B cell (primary cell): ENCODE measurements around the gene ITGB1. TPM values are rescaled to one million over a fixed set of nuclear protein-coding genes. Genes with fewer than 3 reads are reported as not detected.
A peak's percentile ranks its signal among the peaks of the same experiment; 100 is the strongest.

ENCODE experiments used
- ATAC-seq: fragments of 200-7000 bp; cut with Tn5 transposase; one replicate; pipeline ENCODE4 v1.10.0; 2021; ENCODE audit warnings: low read depth, mild to moderate bottlenecking, moderate number of reproducible peaks, moderate library complexity
- CTCF ChIA-PET: fragments of 350-600 bp; sonication (Branson Sonifier 250); formaldehyde crosslinking; loops from one replicate; lab custom pipeline; 2021; ENCODE audit warnings: antibody characterized with exemption, inconsistent platforms; lab: Charles Lee
- POLR2A ChIA-PET: fragments of 350-600 bp; sonication (Branson Sonifier 250); formaldehyde crosslinking; loops from one replicate; lab custom pipeline; 2021; ENCODE audit warnings: antibody characterized with exemption; lab: Charles Lee
- DNase-seq: peaks from one replicate; pipeline ENCODE4 v3.0.0; 2013
- H2AFZ ChIP-seq: 2 replicates; pipeline ENCODE4 v1.6.1; 2012; ENCODE audit warnings: mild to moderate bottlenecking, low read depth, low read length; ENCODE audit not compliant: insufficient read depth, poor library complexity, severe bottlenecking
- H3K27ac ChIP-seq, 2 donors: 1 replicate in 1 of 2; 2 replicates in 1 of 2; pipeline ENCODE4 v1.5.1; 2012 to 2013; ENCODE audit warnings: low read length in 2 of 2, mild to moderate bottlenecking in 2 of 2, moderate library complexity in 1 of 2
- H3K27me3 ChIP-seq, 4 experiments: fragments of 200-600 bp in 1 of 4; sonication (generic) in 1 of 4; replicated peaks in 1 of 4; 1 replicate in 2 of 4; 2 replicates in 2 of 4; pipeline versions ENCODE4 v1.6.1 to v1.7.0; 2013 to 2016; ENCODE audit warnings: low read length in 3 of 4, mild to moderate bottlenecking in 2 of 4, mixed read lengths in 1 of 4, moderate library complexity in 1 of 4; ENCODE audit not compliant: insufficient read depth in 4 of 4, control insufficient read depth in 3 of 4; ENCODE audit errors: control extremely low read depth in 1 of 4
- H3K36me3 ChIP-seq, 2 experiments: replicated peaks in 1 of 2; 1 replicate in 1 of 2; 2 replicates in 1 of 2; pipeline versions ENCODE4 v1.6.1 to v1.7.1; 2013; ENCODE audit warnings: low read length in 1 of 2; ENCODE audit not compliant: insufficient read depth in 2 of 2, control insufficient read depth in 1 of 2; ENCODE audit errors: control extremely low read depth in 1 of 2, extremely low read depth in 1 of 2
- H3K4me1 ChIP-seq, 2 donors: fragments of 200-600 bp in 1 of 2; sonication (generic) in 1 of 2; 1 replicate in 1 of 2; 2 replicates in 1 of 2; pipeline versions ENCODE4 v1.5.1 to v1.6.1; 2013 to 2017; ENCODE audit warnings: low read length in 2 of 2; ENCODE audit not compliant: control insufficient read depth in 2 of 2, insufficient read depth in 2 of 2
- H3K4me2 ChIP-seq: replicated peaks from 2 replicates; pipeline ENCODE3; 2012; ENCODE audit warnings: mild to moderate bottlenecking, low read depth, low read length; ENCODE audit not compliant: poor library complexity, severe bottlenecking
- H3K4me3 ChIP-seq, 5 experiments: fragments of 200-600 bp in 1 of 5; sonication (generic) in 1 of 5; 1 replicate in 3 of 5; 2 replicates in 2 of 5; pipeline versions ENCODE4 v1.5.1 to v1.7.0; 2011 to 2016; ENCODE audit warnings: low read length in 4 of 5, mild to moderate bottlenecking in 4 of 5, low read depth in 2 of 5, control low read depth in 1 of 5, moderate library complexity in 1 of 5; ENCODE audit not compliant: insufficient read depth in 1 of 5; ENCODE audit errors: control extremely low read depth in 1 of 5, extremely low read depth in 1 of 5
- H3K79me2 ChIP-seq: fragments of 200-600 bp; sonication (generic); one replicate; pipeline ENCODE4 v1.6.0; 2016; ENCODE audit warnings: low read length; ENCODE audit not compliant: control insufficient read depth, insufficient read depth
- H3K9ac ChIP-seq: fragments of 200-600 bp; sonication (generic); 2 replicates; pipeline ENCODE4 v1.6.1; 2017; ENCODE audit warnings: mild to moderate bottlenecking, low read length, moderate library complexity
- H3K9me3 ChIP-seq, 3 donors: one replicate each; pipeline versions ENCODE4 v1.6.1 to v1.7.1; 2013; ENCODE audit warnings: low read length in 2 of 3; ENCODE audit not compliant: control insufficient read depth in 2 of 3, insufficient read depth in 1 of 3; ENCODE audit errors: control extremely low read depth in 1 of 3
- H4K20me1 ChIP-seq: 2 replicates; pipeline ENCODE4 v1.6.0; 2012; ENCODE audit warnings: mild to moderate bottlenecking, low read length; ENCODE audit not compliant: insufficient read depth, control insufficient read depth, poor library complexity, severe bottlenecking
- H3K27ac Mint-ChIP-seq: one replicate; pipeline ENCODE4 v1.8.0; 2021; ENCODE audit warnings: mixed read lengths
- H3K27me3 Mint-ChIP-seq: one replicate; pipeline ENCODE4 v1.8.0; 2021; ENCODE audit warnings: mixed read lengths
- H3K4me1 Mint-ChIP-seq: one replicate; pipeline ENCODE4 v1.8.0; 2021; ENCODE audit warnings: mixed read lengths
- H3K4me3 Mint-ChIP-seq: one replicate; pipeline ENCODE4 v1.8.0; 2021; ENCODE audit warnings: mixed read lengths
- H3K9me3 Mint-ChIP-seq: one replicate; pipeline ENCODE4 v1.8.0; 2022; ENCODE audit warnings: mixed read lengths; ENCODE audit not compliant: insufficient read depth
- CTCF ChIP-seq: fragments of 200-600 bp; IDR thresholded peaks from one replicate; pipeline ENCODE4 v1.8.0; 2022; ENCODE audit warnings: antibody characterized with exemption, mild to moderate bottlenecking
- EZH2 ChIP-seq: IDR thresholded peaks from 2 replicates; pipeline ENCODE4 v1.6.1; 2012; ENCODE audit warnings: borderline replicate concordance, low read depth, mild to moderate bottlenecking, moderate library complexity, low read length; ENCODE audit not compliant: insufficient read depth, poor library complexity, severe bottlenecking
- WGBS: methylation state at CpG from one replicate; pipeline ENCODE4 v1.1.5; 2013; ENCODE audit warnings: missing lambda C conversion rate; ENCODE audit not compliant: insufficient coverage; 5-methylcytosine and 5-hydroxymethylcytosine counted together
- intact Hi-C: fragments of 100-400 bp; cut with micrococcal nuclease; formaldehyde crosslinking; loops from one replicate; pipeline ENCODE4 v1.10.0; 2022
- polyA plus RNA-seq: library from polyadenylated mRNA; depleted of rRNA; stranded (reverse); fragments of >200 nt; gene quantifications from 2 replicates; pipeline ENCODE4 v1.2.3, GENCODE V29; 2012
- total RNA-seq, 2 donors: library from RNA; stranded (reverse); fragments of 120-200 nt in 1 of 2; gene quantifications; 1 replicate in 1 of 2; 2 replicates in 1 of 2; pipeline versions ENCODE4 v1.2.3 to v1.2.4, GENCODE V29; 2013 to 2022

The ITGB1 gene
- total and polyA plus RNA-seq, 2 donors (not counting 1 experiment from before 2014, with no cell fraction given) = 30.8 to 128 TPM

- H3K9me3 Mint-ChIP-seq = peaks cover 3% of the 10 kb centered on the region
- POLR2A ChIA-PET = no interaction called here
- no peak for ATAC-seq
- Histone ChIP-seq H3K4me3 (no peak overlapping the region), H3K27ac (no peak overlapping the region), H3K4me2 (no peak overlapping the region), H3K27me3 (no peaks in the 10 kb centered on the region), H2AFZ (no peak overlapping the region), H3K9ac (no peak overlapping the region), H3K79me2 (peaks cover under 1% of the 10 kb centered on the region), H3K36me3 (no peaks in the 10 kb centered on the region), H3K9me3 (no peaks in the 10 kb centered on the region), H4K20me1 (no peaks in the 10 kb centered on the region), H3K4me1 (peaks cover 21 to 30% of the 10 kb centered on the region in 2 donors)
- H3K4me3 Mint-ChIP-seq = no peak overlapping the region
- CTCF ChIA-PET = interaction anchor here (1.0 to 1.4 kb wide), 3 partner anchors 18 to 154 kb away, joined by 3 to 5 read pairs (median 4); no protein-coding TSS in a partner anchor
- intact Hi-C loops = loop anchor here (10.0 kb wide), 1 partner anchor 908 kb away; the partner anchor contains the start of gene KIF5B
- no peaks in the 10 kb centered on the region for H3K27me3 Mint-ChIP-seq
- H3K27ac Mint-ChIP-seq = no peak overlapping the region
- WGBS = no CpG with 5 or more reads among the region's 4 CpGs
- no peak for DNase-seq
- peaks cover 38% of the 10 kb centered on the region for H3K4me1 Mint-ChIP-seq
- TF ChIP-seq CTCF (no peak), EZH2 (no peak)
Measured at GRCh38 chr10:32962521-32962920, 4.5 kb upstream of the ITGB1 start.

GRCh38 chr10:32961895-32962369, 3.9 kb upstream of the ITGB1 start:
- POLR2A ChIA-PET = no interaction called here

More at GRCh38 chr10:32961895-32962369, 3.9 kb upstream of the ITGB1 start:
- Histone ChIP-seq H3K4me3 (no peak overlapping the region), H3K27me3 (no peaks in the 10 kb centered on the region), H3K79me2 (peaks cover 6% of the 10 kb centered on the region), H3K36me3 (no peaks in the 10 kb centered on the region), H3K4me2 (peak overlapping the region; percentile 42), H3K4me1 (peaks cover 23 to 31% of the 10 kb centered on the region in 2 donors), H3K9ac (peak overlapping the region; percentile 14), H4K20me1 (no peaks in the 10 kb centered on the region), H3K9me3 (no peaks in the 10 kb centered on the region), H2AFZ (no peak overlapping the region), H3K27ac (peak overlapping the region; percentile 51 to 59)
- TF ChIP-seq CTCF = no peak
- TF ChIP-seq EZH2 = no peak
- Mint-ChIP-seq H3K4me3 (peak overlapping the region; percentile 38), H3K27ac (peak overlapping the region; percentile 62), H3K4me1 (peaks cover 38% of the 10 kb centered on the region), H3K9me3 (peaks cover 3% of the 10 kb centered on the region), H3K27me3 (no peaks in the 10 kb centered on the region)
- intact Hi-C loops = loop anchor here (10.0 kb wide), 1 partner anchor 907 kb away; the partner anchor contains the start of gene KIF5B
- CTCF ChIA-PET = interaction anchor here (1.0 to 1.4 kb wide), 4 partner anchors 19 to 154 kb away, joined by 3 to 5 read pairs (median 4); no protein-coding TSS in a partner anchor
- 70% methylated on average over 1 of the region's 2 CpGs for WGBS
- ATAC-seq (no peak), DNase-seq (no peak)
